DOHH2 (cell line): ENCODE measurements around the gene ARID3A.

Experiments
- H3F3A ChIP-seq: fragments of 200-600 bp; sonication (generic), shearing (Covaris generic); 2 replicates; pipeline ENCODE4 v1.6.0; 2016; ENCODE audit warnings: antibody characterized with exemption, mild to moderate bottlenecking; ENCODE audit not compliant: control insufficient read depth, insufficient read depth
- H3K27ac ChIP-seq: fragments of 200-600 bp; sonication (generic); 2 replicates; pipeline ENCODE4 v1.5.1; 2014; ENCODE audit warnings: low read depth, mild to moderate bottlenecking, low read length, moderate library complexity
- H3K27me3 ChIP-seq: fragments of 200-600 bp; sonication (generic); 2 replicates; pipeline ENCODE4 v1.6.1; 2014; ENCODE audit warnings: mild to moderate bottlenecking, low read length, mixed read lengths; ENCODE audit not compliant: control insufficient read depth
- H3K36me3 ChIP-seq: fragments of 200-600 bp; sonication (generic); 2 replicates; pipeline ENCODE4 v1.6.1; 2014; ENCODE audit warnings: mild to moderate bottlenecking, low read length, moderate library complexity, mixed read lengths; ENCODE audit not compliant: control insufficient read depth
- H3K4me1 ChIP-seq: fragments of 200-600 bp; sonication (generic); 2 replicates; pipeline ENCODE4 v1.6.1; 2014; ENCODE audit warnings: mild to moderate bottlenecking, low read length, mixed read lengths; ENCODE audit not compliant: control insufficient read depth
- H3K4me2 ChIP-seq: fragments of 200-600 bp; sonication (generic); 2 replicates; pipeline ENCODE4 v1.6.0; 2014; ENCODE audit warnings: mild to moderate bottlenecking, low read length, moderate library complexity
- H3K4me3 ChIP-seq: fragments of 200-600 bp; sonication (generic); 2 replicates; pipeline ENCODE4 v1.5.1; 2014; ENCODE audit warnings: mild to moderate bottlenecking, low read length, mixed read lengths
- H3K79me2 ChIP-seq: fragments of 200-600 bp; sonication (generic); 2 replicates; pipeline ENCODE4 v1.6.1; 2014; ENCODE audit warnings: mild to moderate bottlenecking, low read length, mixed read lengths; ENCODE audit not compliant: control insufficient read depth
- H3K9me2 ChIP-seq: fragments of 200-600 bp; sonication (generic); replicated peaks from 2 replicates; pipeline ENCODE4 v1.6.1; 2014; ENCODE audit warnings: mild to moderate bottlenecking, low read length, mixed read lengths; ENCODE audit not compliant: control insufficient read depth
- H3K9me3 ChIP-seq: fragments of 200-600 bp; sonication (generic); 2 replicates; pipeline ENCODE4 v1.6.1; 2014; ENCODE audit warnings: antibody characterized with exemption, low read length, mixed read lengths; ENCODE audit not compliant: control insufficient read depth, insufficient read depth
- H4K20me1 ChIP-seq: fragments of 200-600 bp; sonication (generic); 2 replicates; pipeline ENCODE4 v1.6.0; 2014; ENCODE audit warnings: low read depth, mild to moderate bottlenecking, antibody characterized with exemption, low read length, moderate library complexity; ENCODE audit not compliant: control insufficient read depth, insufficient read depth
- CTCF ChIP-seq: fragments of 200-600 bp; sonication (generic); IDR thresholded peaks from one replicate; pipeline ENCODE4 v1.5.1; 2014; ENCODE audit warnings: antibody characterized with exemption, mild to moderate bottlenecking, low read depth, low read length; ENCODE audit not compliant: poor library complexity, severe bottlenecking
- EZH2phosphoT487 ChIP-seq: fragments of 200-600 bp; sonication (generic); IDR thresholded peaks from 2 replicates; pipeline ENCODE4 v1.6.1; 2017; ENCODE audit warnings: borderline replicate concordance, mild to moderate bottlenecking, antibody characterized with exemption, low read length, moderate library complexity, mixed read lengths

The ARID3A gene

GRCh38 chr19:989381-990081 lies 63.7 kb downstream of the ARID3A start:
- Histone ChIP-seq H3K4me3 (no peak overlapping the region), H3K36me3 (peaks cover 65% of the 10 kb centered on the region), H3K4me2 (no peak overlapping the region), H3K9me2 (no peaks in the 10 kb centered on the region), H3K79me2 (peaks cover 13% of the 10 kb centered on the region), H3F3A (no peaks in the 10 kb centered on the region; the same call in 1 of the 2 replicates), H3K27ac (no peak overlapping the region), H3K9me3 (peaks cover 4% of the 10 kb centered on the region; the same call in 1 of the 2 replicates), H3K4me1 (peaks cover 8% of the 10 kb centered on the region), H3K27me3 (no peaks in the 10 kb centered on the region), H4K20me1 (no peaks in the 10 kb centered on the region)
- TF ChIP-seq CTCF, result peak; percentile 47
- TF ChIP-seq EZH2phosphoT487, result no peak

- TF ChIP-seq EZH2phosphoT487, result no peak
- no peak for TF ChIP-seq CTCF
- no peak overlapping the region for H3K4me3 ChIP-seq
- no peak overlapping the region for H3K4me2 ChIP-seq
- H3K36me3 ChIP-seq, result peaks cover 65% of the 10 kb centered on the region
- no peak overlapping the region for H3K27ac ChIP-seq
- H3F3A ChIP-seq, result no peaks in the 10 kb centered on the region; the same call in 1 of the 2 replicates
- H3K4me1 ChIP-seq, result peaks cover 4% of the 10 kb centered on the region
- H4K20me1 ChIP-seq, result no peaks in the 10 kb centered on the region
- no peaks in the 10 kb centered on the region for H3K9me2 ChIP-seq
- peaks cover 4% of the 10 kb centered on the region; the same call in 1 of the 2 replicates for H3K9me3 ChIP-seq
- H3K79me2 ChIP-seq, result peaks cover 7% of the 10 kb centered on the region
- H3K27me3 ChIP-seq, result no peaks in the 10 kb centered on the region
These were observed 64.3 kb downstream of the ARID3A start for GRCh38 chr19:990119-990571.

GRCh38 chr19:990746-991145 lies 64.9 kb downstream of the ARID3A start:
- Histone ChIP-seq H3K36me3 (peaks cover 63% of the 10 kb centered on the region), H3K4me1 (no peaks in the 10 kb centered on the region), H3K4me3 (no peak overlapping the region)

More at GRCh38 chr19:990746-991145, 64.9 kb downstream of the ARID3A start:
- H3K27me3 ChIP-seq, result peaks cover 1% of the 10 kb centered on the region
- H4K20me1 ChIP-seq, result no peaks in the 10 kb centered on the region
- H3K9me3 ChIP-seq, result peaks cover 4% of the 10 kb centered on the region; the same call in 1 of the 2 replicates
- peaks cover under 1% of the 10 kb centered on the region; the same call in 1 of the 2 replicates for H3K79me2 ChIP-seq
- TF ChIP-seq EZH2phosphoT487 (no peak), CTCF (no peak)
- H3K9me2 ChIP-seq, result no peaks in the 10 kb centered on the region
- H3K27ac ChIP-seq, result no peak overlapping the region
- H3K4me2 ChIP-seq, result no peak overlapping the region
- no peaks in the 10 kb centered on the region; the same call in 1 of the 2 replicates for H3F3A ChIP-seq
